Mesodermal cell (in vitro differentiated cells): Measurements from ENCODE around the gene FGF11.
"Not testable (repeated sequence)": the region's sequence is repeated elsewhere in the genome, so short reads cannot be mapped to it uniquely, and the experiment has no call there.

ENCODE experiments used
- H3K27ac ChIP-seq: 2 replicates; pipeline ENCODE4 v1.7.0; 2013; ENCODE audit warnings: mild to moderate bottlenecking, low read depth, low read length, moderate library complexity; ENCODE audit not compliant: severe bottlenecking
- H3K36me3 ChIP-seq: 2 replicates; pipeline ENCODE4 v1.7.1; 2013; ENCODE audit warnings: mild to moderate bottlenecking, low read length, moderate library complexity; ENCODE audit not compliant: control insufficient read depth, insufficient read depth
- H3K4me1 ChIP-seq: one replicate; pipeline ENCODE4 v1.7.1; 2013; ENCODE audit warnings: mild to moderate bottlenecking, low read length; ENCODE audit not compliant: insufficient read depth, control insufficient read depth, poor library complexity, severe bottlenecking
- H3K4me3 ChIP-seq: 2 replicates; pipeline ENCODE4 v1.7.0; 2013; ENCODE audit warnings: low read length, control low read depth, mild to moderate bottlenecking; ENCODE audit not compliant: insufficient read depth, poor library complexity, severe bottlenecking; ENCODE audit errors: extremely low read depth
- H3K9me3 ChIP-seq: 2 replicates; pipeline ENCODE4 v1.7.1; 2013; ENCODE audit warnings: mild to moderate bottlenecking, low read length, moderate library complexity; ENCODE audit not compliant: control insufficient read depth
- WGBS, 2 experiments: methylation state at CpG; one replicate each; pipeline ENCODE4 v1.1.5; 2013; ENCODE audit warnings: missing lambda C conversion rate in 2 of 2; ENCODE audit not compliant: insufficient coverage in 2 of 2; 5-methylcytosine and 5-hydroxymethylcytosine counted together

FGF11 gene

GRCh38 chr17:7474767-7475166 is 35.5 kb downstream of the FGF11 start:
- not testable (repeated sequence) for H3K9me3 ChIP-seq, H3K27ac ChIP-seq, H3K4me3 ChIP-seq, H3K36me3 ChIP-seq
- peaks cover 26% of the 10 kb centered on the region for H3K4me1 ChIP-seq
- 90 to 98% methylated on average over 4 to 6 of the region's 8 CpGs for WGBS, 2 experiments

- Histone ChIP-seq H3K9me3 (no peaks in the 10 kb centered on the region), H3K27ac (no peak overlapping the region), H3K36me3 (peaks cover 6% of the 10 kb centered on the region), H3K4me1 (peaks cover 34% of the 10 kb centered on the region), H3K4me3 (no peak overlapping the region)
- WGBS, 2 experiments = 91 to 97% methylated on average over 15 of the region's 15 CpGs
Measured at GRCh38 chr17:7475764-7476422, 36.6 kb downstream of the FGF11 start.

- WGBS, 2 experiments = 55 to 68% methylated on average over 3 of the region's 3 CpGs
- Histone ChIP-seq H3K4me3 (no peak overlapping the region), H3K4me1 (peaks cover 36% of the 10 kb centered on the region), H3K36me3 (peaks cover 2% of the 10 kb centered on the region), H3K27ac (no peak overlapping the region), H3K9me3 (no peaks in the 10 kb centered on the region)
Measured at GRCh38 chr17:7476494-7476893, 37.2 kb downstream of the FGF11 start.

- no peaks in the 10 kb centered on the region for H3K36me3 ChIP-seq
- WGBS, 2 experiments = 95 to 99% methylated on average over 4 to 5 of the region's 5 CpGs
- no peak overlapping the region for H3K27ac ChIP-seq
- no peak overlapping the region for H3K4me3 ChIP-seq
- H3K4me1 ChIP-seq = peaks cover 40% of the 10 kb centered on the region
- H3K9me3 ChIP-seq = no peaks in the 10 kb centered on the region
Measured at GRCh38 chr17:7476951-7477350, 37.6 kb downstream of the FGF11 start.

GRCh38 chr17:7477392-7478275 is 38.3 kb downstream of the FGF11 start:
- Histone ChIP-seq H3K36me3 (no peaks in the 10 kb centered on the region), H3K4me1 (peaks cover 40% of the 10 kb centered on the region), H3K4me3 (peak overlapping the region; percentile 72), H3K9me3 (no peaks in the 10 kb centered on the region), H3K27ac (peak overlapping the region; percentile 89)
- 73 to 77% methylated on average over 7 to 20 of the region's 26 CpGs for WGBS, 2 experiments

GRCh38 chr17:7478276-7479212 is 39.2 kb downstream of the FGF11 start:
- Histone ChIP-seq H3K9me3 (no peaks in the 10 kb centered on the region), H3K4me1 (peaks cover 40% of the 10 kb centered on the region), H3K36me3 (no peaks in the 10 kb centered on the region), H3K27ac (peak overlapping the region; percentile 89), H3K4me3 (peak overlapping the region; percentile 72)
- WGBS, 2 experiments = 52 to 54% methylated on average over 24 to 27 of the region's 40 CpGs

- Histone ChIP-seq H3K4me3 (peak within 1 kb of the TSS; percentile 72), H3K36me3 (no peaks in the 10 kb centered on the region), H3K9me3 (no peaks in the 10 kb centered on the region), H3K4me1 (peaks cover 40% of the 10 kb centered on the region), H3K27ac (peak within 1 kb of the TSS; percentile 89)
- WGBS, 2 experiments = 0% methylated on average over 60 to 62 of the region's 92 CpGs
Measured at GRCh38 chr17:7479213-7480088, 40.1 kb downstream of the FGF11 start, which contains the start of gene ZBTB4. ZBTB4 (minus strand) TSS chr17:7479631; CDS start chr17:7466801, 12,830 bp downstream.

- peak overlapping the region; percentile 83 for H3K27ac ChIP-seq
- H3K9me3 ChIP-seq = no peaks in the 10 kb centered on the region
- no peaks in the 10 kb centered on the region for H3K36me3 ChIP-seq
- WGBS, 2 experiments = 19 to 24% methylated on average over 6 to 8 of the region's 8 CpGs
- peak overlapping the region; percentile 72 for H3K4me3 ChIP-seq
- H3K4me1 ChIP-seq = peaks cover 40% of the 10 kb centered on the region
Measured at GRCh38 chr17:7480089-7480384, 40.7 kb downstream of the FGF11 start.

GRCh38 chr17:7481275-7481674 is 42.0 kb downstream of the FGF11 start, which contains the start of gene SLC35G6:
SLC35G6 (plus strand) TSS chr17:7481446; CDS start chr17:7481517, 71 bp downstream.
- H3K4me1 ChIP-seq = peaks cover 44% of the 10 kb centered on the region

More at GRCh38 chr17:7481275-7481674, 42.0 kb downstream of the FGF11 start, which contains the start of gene SLC35G6:
- not testable (repeated sequence) for H3K36me3 ChIP-seq, H3K9me3 ChIP-seq
- WGBS, 2 experiments = 80% methylated on average over 1 of the region's 4 CpGs; no CpG with 5 or more reads in 1 of the 2 experiments
- H3K27ac ChIP-seq = peak within 1 kb of the TSS; percentile 83
- H3K4me3 ChIP-seq = peak within 1 kb of the TSS; percentile 72
